Uterus (tissue), 4 donors: Measurements from ENCODE around the gene VAV1. TPM values are rescaled to one million over a fixed set of nuclear protein-coding genes. Genes with fewer than 3 reads are reported as not detected.
"Not testable (repeated sequence)": the region's sequence is repeated elsewhere in the genome, so short reads cannot be mapped to it uniquely, and the experiment has no call there.

Experiments used
- DNase-seq, 2 donors: peaks; one replicate each; pipeline ENCODE4 v3.0.0-alpha.2; 2019 to 2020
- H3K27ac ChIP-seq, 2 donors: fragments of 200-600 bp; sonication (generic); 1 replicate in 1 of 2; 2 replicates in 1 of 2; pipeline ENCODE4 v1.5.1; 2016 to 2018
- H3K27me3 ChIP-seq, 2 donors: fragments of 200-600 bp; sonication (generic); one replicate each; pipeline ENCODE4 v1.5.1; 2018 to 2019; ENCODE audit warnings: control low read depth in 1 of 2
- H3K36me3 ChIP-seq, 2 donors: fragments of 200-600 bp; sonication (generic); one replicate each; pipeline ENCODE4 v1.5.1; 2019; ENCODE audit warnings: control low read depth in 1 of 2
- H3K4me1 ChIP-seq, 2 donors: fragments of 200-600 bp; sonication (generic); one replicate each; pipeline ENCODE4 v1.5.1; 2018 to 2019; ENCODE audit warnings: control low read depth in 1 of 2
- H3K4me3 ChIP-seq, 2 donors: fragments of 200-600 bp; sonication (generic); 1 replicate in 1 of 2; 2 replicates in 1 of 2; pipeline ENCODE4 v1.5.1; 2018 to 2019; ENCODE audit warnings: mild to moderate bottlenecking in 1 of 2
- H3K9me3 ChIP-seq, 2 donors: fragments of 200-600 bp; sonication (generic); one replicate each; pipeline ENCODE4 v1.5.1; 2019; ENCODE audit warnings: control low read depth in 1 of 2
- CTCF ChIP-seq, 4 experiments: fragments of 200-600 bp in 2 of 4; fragments of 450-650 bp in 2 of 4; sonication (generic) in 2 of 4; IDR thresholded peaks; one replicate each; pipeline ENCODE4 v1.5.1; 2016 to 2019; ENCODE audit warnings: antibody characterized with exemption in 4 of 4, mild to moderate bottlenecking in 2 of 4, moderate library complexity in 1 of 4
- POLR2A ChIP-seq, 2 donors: fragments of 450-650 bp; IDR thresholded peaks; one replicate each; pipeline ENCODE4 v1.6.1; 2016; ENCODE audit warnings: antibody characterized with exemption in 2 of 2, mild to moderate bottlenecking in 1 of 2, moderate library complexity in 1 of 2
- intact Hi-C: fragments of 100-400 bp; cut with DNase I; formaldehyde crosslinking; loops from one replicate; pipeline ENCODE4 v1.15.1; 2023; ENCODE audit warnings: low total_unique reads
- total RNA-seq, 4 donors: library from RNA; depleted of rRNA in 3 of 4; stranded (reverse); fragments of >200 nt in 3 of 4; gene quantifications; one replicate each; pipeline versions ENCODE4 v1.1.0 to v1.2.4, GENCODE V29; 2014 to 2023
- donor health status: DM: yes; HTN: yes; CAD: no.

Gene VAV1
- total RNA-seq, 4 donors from 2014 or later: 0.29 to 7.9 (median 4.6) TPM

GRCh38 chr19:6797646-6798045 is 25.1 kb downstream of the VAV1 start:
- Histone ChIP-seq H3K4me3 (no peak overlapping the region), H3K36me3 (no peaks in the 10 kb centered on the region), H3K27me3 (no peaks in the 10 kb centered on the region), H3K27ac (no peak overlapping the region), H3K9me3 (no peaks in the 10 kb centered on the region), H3K4me1 (no peaks in the 10 kb centered on the region)
- TF ChIP-seq CTCF (IDR thresholded peaks at IDR 0.05) (no peak), POLR2A (IDR thresholded peaks at IDR 0.05) (no peak)
- DNase-seq: no peak
- intact Hi-C loops: no loop called here

GRCh38 chr19:6800160-6800790 is 27.8 kb downstream of the VAV1 start:
- H3K27ac ChIP-seq, DNase-seq, H3K36me3 ChIP-seq, H3K9me3 ChIP-seq, intact Hi-C loops, H3K4me1 ChIP-seq, H3K27me3 ChIP-seq, H3K4me3 ChIP-seq: not testable (repeated sequence)

- TF ChIP-seq CTCF (IDR thresholded peaks at IDR 0.05) (no peak), POLR2A (IDR thresholded peaks at IDR 0.05) (no peak)
- DNase-seq: no peak
- Histone ChIP-seq H3K27ac (no peak overlapping the region), H3K27me3 (no peaks in the 10 kb centered on the region), H3K4me1 (no peaks in the 10 kb centered on the region), H3K36me3 (no peaks in the 10 kb centered on the region), H3K9me3 (no peaks in the 10 kb centered on the region), H3K4me3 (no peak overlapping the region)
- intact Hi-C loops: no loop called here
Measured at GRCh38 chr19:6800991-6801484, 28.5 kb downstream of the VAV1 start.

GRCh38 chr19:6801485-6802086 is 29.1 kb downstream of the VAV1 start:
- Histone ChIP-seq H3K27ac (no peak overlapping the region), H3K4me3 (no peak overlapping the region), H3K9me3 (no peaks in the 10 kb centered on the region), H3K4me1 (no peaks in the 10 kb centered on the region), H3K27me3 (no peaks in the 10 kb centered on the region), H3K36me3 (no peaks in the 10 kb centered on the region)
- peak; percentile 21 to 29 for DNase-seq
- no peak for TF ChIP-seq POLR2A (IDR thresholded peaks at IDR 0.05)
- no peak for TF ChIP-seq CTCF (IDR thresholded peaks at IDR 0.05)
- intact Hi-C loops: no loop called here

- Histone ChIP-seq H3K4me1 (no peaks in the 10 kb centered on the region), H3K27ac (no peak overlapping the region), H3K36me3 (no peaks in the 10 kb centered on the region), H3K9me3 (no peaks in the 10 kb centered on the region), H3K27me3 (no peaks in the 10 kb centered on the region), H3K4me3 (no peak overlapping the region)
- DNase-seq: peak in 1 of 2 donors; percentile 17
- intact Hi-C loops: no loop called here
- TF ChIP-seq CTCF (IDR thresholded peaks at IDR 0.05) (no peak), POLR2A (IDR thresholded peaks at IDR 0.05) (no peak)
Measured at GRCh38 chr19:6802336-6803035, 30.0 kb downstream of the VAV1 start.
